A549 (cell line): ENCODE results near the gene NGDN.
A peak's percentile ranks its signal among the peaks of the same experiment; 100 is the strongest.

Source experiments
- CHD4 ChIP-seq: fragments of 200-600 bp; sonication (generic); IDR thresholded peaks from 2 replicates; pipeline ENCODE4 v1.6.1; 2016; ENCODE audit warnings: antibody characterized with exemption, mild to moderate bottlenecking, borderline replicate concordance
- CTCF ChIP-seq: fragments of >200 bp; sonication (Bioruptor Twin); formaldehyde crosslinking; IDR thresholded peaks from 3 replicates; pipeline ENCODE4 v1.5.1; 2016
- FOSL2 ChIP-seq, 2 experiments: fragments of 450-650 bp in 1 of 2; fragments of >200 bp in 1 of 2; sonication (Bioruptor Twin) in 1 of 2; formaldehyde crosslinking; IDR thresholded peaks; 2 replicates each; pipeline versions ENCODE4 v1.5.0 to v1.6.1; 2016 to 2020; ENCODE audit warnings: mild to moderate bottlenecking in 1 of 2, moderate library complexity in 1 of 2
- JUN ChIP-seq, 2 experiments: fragments of >200 bp; sonication (Bioruptor Twin); formaldehyde crosslinking; IDR thresholded peaks; 2 replicates in 1 of 2; 3 replicates in 1 of 2; pipeline ENCODE4 v1.6.1; 2016 to 2017
- POLR2A ChIP-seq: IDR thresholded peaks from 2 replicates; pipeline ENCODE4 v1.6.1; 2012; ENCODE audit warnings: mild to moderate bottlenecking, low read length
- REST ChIP-seq: fragments of 200-600 bp; sonication (generic); IDR thresholded peaks from 2 replicates; pipeline ENCODE4 v1.6.1; 2016; ENCODE audit warnings: antibody characterized with exemption, mild to moderate bottlenecking, moderate library complexity
- RFX5 ChIP-seq: fragments of 450-650 bp; IDR thresholded peaks from 2 replicates; pipeline ENCODE4 v1.7.1; 2014; ENCODE audit warnings: antibody characterized with exemption, mild to moderate bottlenecking, moderate library complexity
- RNF2 ChIP-seq: fragments of 200-600 bp; sonication (generic); IDR thresholded peaks from 2 replicates; pipeline ENCODE4 v1.6.1; 2016; ENCODE audit warnings: low read depth, mild to moderate bottlenecking, antibody characterized with exemption, moderate library complexity, borderline replicate concordance
- ZFP36 ChIP-seq: fragments of 450-650 bp; IDR thresholded peaks from 2 replicates; pipeline ENCODE4 v1.6.1; 2014; ENCODE audit warnings: borderline replicate concordance; ENCODE audit not compliant: partially characterized antibody
- TF ChIP-seq, protein P1 (sequence below): IDR thresholded peaks from 2 replicates; pipeline ENCODE4 v1.6.1; 2012

DNA sequence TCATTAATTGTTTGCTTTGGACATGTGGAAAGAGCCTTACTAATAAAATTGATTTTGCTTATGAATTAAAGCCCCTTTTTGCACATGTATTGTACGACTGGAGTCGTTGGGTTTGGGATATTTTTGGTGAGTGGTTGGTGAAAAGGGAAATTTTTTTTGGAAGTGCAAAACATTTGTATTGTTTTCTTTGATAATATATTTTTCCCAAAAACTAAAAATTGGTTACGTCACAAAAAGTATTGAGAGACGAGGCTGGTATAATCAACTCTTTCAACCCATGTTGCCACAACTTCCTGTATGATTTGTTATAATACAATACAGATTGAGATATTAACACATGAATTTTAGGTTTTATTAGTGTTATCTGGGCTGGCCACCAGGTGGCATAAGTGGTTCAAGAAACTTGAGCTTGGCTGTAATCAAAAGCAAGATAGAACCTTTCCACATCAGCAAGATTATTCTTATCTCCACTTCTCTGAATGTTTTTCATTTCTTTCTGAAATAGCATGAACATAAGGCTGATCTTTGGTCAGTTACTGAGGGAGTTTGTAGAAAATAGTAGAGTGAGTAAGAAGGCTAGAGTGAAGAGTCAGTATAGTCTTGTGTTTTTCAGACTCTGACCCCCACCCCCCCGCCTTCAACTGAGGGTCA is 8.7 kb downstream of the NGDN start:
- TF ChIP-seq CTCF (peak; percentile 77), JUN (IDR thresholded peaks at IDR 0.05) (no peak), ZFP36 (no peak), REST (no peak), POLR2A (no peak), CHD4 (no peak), RNF2 (no peak), FOSL2 (IDR thresholded peaks at IDR 0.05) (no peak), FOSL2 (CRISPR knock-in tag; IDR thresholded peaks at IDR 0.05) (no peak), RFX5 (no peak)
- TF ChIP-seq, protein P1, sequence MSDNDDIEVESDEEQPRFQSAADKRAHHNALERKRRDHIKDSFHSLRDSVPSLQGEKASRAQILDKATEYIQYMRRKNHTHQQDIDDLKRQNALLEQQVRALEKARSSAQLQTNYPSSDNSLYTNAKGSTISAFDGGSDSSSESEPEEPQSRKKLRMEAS = no peak
